Endothelial cell of umbilical vein (primary cell): ENCODE results near the gene NECTIN4. TPM values are rescaled to one million over a fixed set of nuclear protein-coding genes. Genes with fewer than 3 reads are reported as not detected.

ENCODE experiments used
- BruUV-seq: library from RNA; stranded (reverse); fragments of 400-500 nt; replicated peaks from 2 replicates; lab custom pipeline; 2021; lab: Mats Ljungman, UMichigan
- CTCF ChIA-PET: fragments of 300-600, 350-600 bp; sonication (Branson Sonifier 250); formaldehyde crosslinking; loops from one replicate; lab custom pipeline; 2021; ENCODE audit warnings: antibody characterized with exemption, inconsistent platforms; lab: Charles Lee
- POLR2A ChIA-PET: fragments of 300-600, 350-600 bp; sonication (Branson Sonifier 250); formaldehyde crosslinking; loops from one replicate; lab custom pipeline; 2021; ENCODE audit warnings: antibody characterized with exemption, inconsistent platforms; lab: Charles Lee
- DNase-seq: peaks from one replicate; pipeline ENCODE4 v3.0.0-alpha.2; 2011; ENCODE audit warnings: low read depth, low spot score
- FAIRE-seq: peaks from 2 replicates; lab custom pipeline; 2011; peaks lifted over from hg19 to GRCh38; lab: Jason Lieb, UNC
- H2AFZ ChIP-seq: 2 replicates; pipeline ENCODE4 v1.6.0; 2012; ENCODE audit warnings: low read depth, low read length, control low read depth, inconsistent platforms
- H3K27ac ChIP-seq: 2 replicates; pipeline ENCODE4 v1.5.1; 2011; ENCODE audit warnings: low read depth, mild to moderate bottlenecking, control low read depth, low read length, moderate library complexity; ENCODE audit not compliant: insufficient read depth
- H3K27me3 ChIP-seq, 2 experiments: 2 replicates each; pipeline versions ENCODE4 v1.6.0 to v1.6.1; 2011; ENCODE audit warnings: low read length in 2 of 2, mixed read lengths in 1 of 2; ENCODE audit not compliant: control insufficient read depth in 2 of 2, insufficient read depth in 2 of 2
- H3K36me3 ChIP-seq, 2 experiments: 2 replicates in 1 of 2; 3 replicates in 1 of 2; pipeline ENCODE4 v1.5.1; 2011; ENCODE audit warnings: low read length in 2 of 2, mild to moderate bottlenecking in 1 of 2, moderate library complexity in 1 of 2; ENCODE audit not compliant: control insufficient read depth in 2 of 2, insufficient read depth in 2 of 2; ENCODE audit errors: extremely low read depth in 1 of 2
- H3K4me1 ChIP-seq: 3 replicates; pipeline ENCODE4 v1.5.1; 2011; ENCODE audit warnings: mild to moderate bottlenecking, low read length; ENCODE audit not compliant: control insufficient read depth, insufficient read depth; ENCODE audit errors: extremely low read depth
- H3K4me2 ChIP-seq: 2 replicates; pipeline ENCODE4 v1.6.1; 2011; ENCODE audit warnings: low read length, control low read depth, mixed read lengths; ENCODE audit not compliant: insufficient read depth
- H3K4me3 ChIP-seq, 3 experiments: fragments of 200-600 bp in 1 of 3; sonication (generic), shearing (Covaris generic) in 1 of 3; replicated peaks in 1 of 3; 2 replicates each; pipeline ENCODE4 v1.5.1; 2011 to 2016; ENCODE audit warnings: control low read depth in 3 of 3, low read length in 3 of 3, mild to moderate bottlenecking in 2 of 3, inconsistent platforms in 1 of 3, low read depth in 1 of 3, moderate library complexity in 1 of 3; ENCODE audit not compliant: insufficient read depth in 1 of 3
- H3K79me2 ChIP-seq: 2 replicates; pipeline ENCODE4 v1.6.0; 2012; ENCODE audit warnings: low read length, inconsistent platforms; ENCODE audit not compliant: control insufficient read depth, insufficient read depth
- H3K9ac ChIP-seq: replicated peaks from 2 replicates; pipeline ENCODE3; 2011; ENCODE audit warnings: low read length, control low read depth; ENCODE audit not compliant: insufficient read depth; ENCODE audit errors: extremely low read depth
- H3K9me1 ChIP-seq: replicated peaks from 3 replicates; pipeline ENCODE4 v1.6.0; 2011; ENCODE audit warnings: mild to moderate bottlenecking, low read length; ENCODE audit not compliant: control insufficient read depth, insufficient read depth; ENCODE audit errors: extremely low read depth
- H3K9me3 ChIP-seq: replicated peaks from 2 replicates; pipeline ENCODE4 v1.5.1; 2012; ENCODE audit warnings: low read length, inconsistent platforms; ENCODE audit not compliant: control insufficient read depth, insufficient read depth
- H4K20me1 ChIP-seq: replicated peaks from 2 replicates; pipeline ENCODE3; 2011; ENCODE audit warnings: mild to moderate bottlenecking, low read length; ENCODE audit not compliant: control insufficient read depth, insufficient read depth; ENCODE audit errors: extremely low read depth
- CTCF ChIP-seq, 2 donors: IDR thresholded peaks; 1 replicate in 1 of 2; 2 replicates in 1 of 2; pipeline ENCODE4 v1.5.1; 2011; ENCODE audit warnings: low read length in 2 of 2, mild to moderate bottlenecking in 2 of 2, moderate library complexity in 2 of 2, control low read depth in 1 of 2, inconsistent platforms in 1 of 2, low read depth in 1 of 2; ENCODE audit not compliant: insufficient read depth in 1 of 2; ENCODE audit errors: extremely low read depth in 1 of 2
- FOS ChIP-seq: IDR thresholded peaks from 2 replicates; pipeline ENCODE4 v1.6.1; 2011; ENCODE audit warnings: mild to moderate bottlenecking, low read length, moderate library complexity, borderline replicate concordance; ENCODE audit not compliant: insufficient read depth
- GATA2 ChIP-seq: IDR thresholded peaks from 2 replicates; pipeline ENCODE4 v1.7.0; 2011; ENCODE audit warnings: low read depth, mild to moderate bottlenecking, moderate library complexity, mixed read lengths, low read length; ENCODE audit not compliant: insufficient read length, insufficient read depth
- JUN ChIP-seq: IDR thresholded peaks from 2 replicates; pipeline ENCODE4 v1.6.1; 2011; ENCODE audit warnings: borderline replicate concordance, low read depth; ENCODE audit not compliant: insufficient read length, insufficient read depth
- MAX ChIP-seq: IDR thresholded peaks from 2 replicates; pipeline ENCODE4 v1.6.1; 2011; ENCODE audit not compliant: insufficient read depth, insufficient read length
- MYC ChIP-seq: IDR thresholded peaks from one replicate; pipeline ENCODE4 v1.6.1; 2011; ENCODE audit warnings: mild to moderate bottlenecking, low read depth, low read length
- POLR2AphosphoS5 ChIP-seq: IDR thresholded peaks from 2 replicates; pipeline ENCODE4 v1.6.1; 2012; ENCODE audit warnings: low read depth, mild to moderate bottlenecking, control low read depth, low read length, moderate library complexity; ENCODE audit not compliant: insufficient read depth
- dilution Hi-C: fragments of 300-500 bp; cut with MboI; formaldehyde crosslinking; loops from one replicate; pipeline ENCODE4 v1.15.0; 2019; ENCODE audit warnings: low sequenced_read_pairs; ENCODE audit not compliant: extremely low pct_ligation_motif_present
- intact Hi-C: fragments of 100-400 bp; cut with micrococcal nuclease; formaldehyde crosslinking; loops from one replicate; pipeline ENCODE4 v1.10.0; 2022
- polyA plus RNA-seq, 4 experiments: library from polyadenylated mRNA; depleted of rRNA in 3 of 4; stranded (reverse) in 3 of 4; unstranded in 1 of 4; fragments of >200 nt; gene quantifications; 2 replicates each; pipeline versions ENCODE4 v1.2.1 to v1.2.3, GENCODE V29; 2011 to 2012; ENCODE audit warnings: missing spikeins in 1 of 4
- total RNA-seq: library from RNA; stranded (reverse); gene quantifications from 2 replicates; pipeline ENCODE4 v1.2.3, GENCODE V29; 2021

The NECTIN4 gene
- total and polyA plus RNA-seq, 2 donors (not counting 3 experiments of a cell fraction or from before 2014, with no cell fraction given): 0.15 to 0.58 TPM

GRCh38 chr1:161051219-161051618, 38.1 kb downstream of the NECTIN4 start:
- FAIRE-seq: no peak
- TF ChIP-seq JUN (no peak), MAX (no peak)
- H3K4me3 ChIP-seq: no peak overlapping the region
- H3K27me3 ChIP-seq: no peaks in the 10 kb centered on the region
- ChIA-PET CTCF (no interaction called here), POLR2A (no interaction called here)
- no TSS peak for BruUV-seq
- DNase-seq: no peak
- H3K79me2 ChIP-seq: no peaks in the 10 kb centered on the region
- no peaks in the 10 kb centered on the region for H3K9me1 ChIP-seq
- H3K4me1 ChIP-seq: peaks cover 5% of the 10 kb centered on the region
- intact Hi-C loops (loop anchor here (10.0 kb wide), 1 partner anchor 726 kb away; no protein-coding TSS in a partner anchor), dilution Hi-C loops (no loop called here)
- H2AFZ ChIP-seq: no peak overlapping the region
- no peak overlapping the region for H3K4me2 ChIP-seq
- no peaks in the 10 kb centered on the region for H3K36me3 ChIP-seq
- H3K9ac ChIP-seq: no peak overlapping the region
- H3K27ac ChIP-seq: no peak overlapping the region
- no peaks in the 10 kb centered on the region for H3K9me3 ChIP-seq
- H4K20me1 ChIP-seq: no peaks in the 10 kb centered on the region

- Histone ChIP-seq H4K20me1 (no peaks in the 10 kb centered on the region), H3K4me1 (peaks cover 9% of the 10 kb centered on the region), H3K27ac (no peak overlapping the region), H3K79me2 (peaks cover 11% of the 10 kb centered on the region), H3K4me3 (no peak overlapping the region), H3K27me3 (no peaks in the 10 kb centered on the region), H3K9me1 (no peaks in the 10 kb centered on the region), H3K9me3 (no peaks in the 10 kb centered on the region), H2AFZ (no peak overlapping the region), H3K36me3 (no peaks in the 10 kb centered on the region), H3K4me2 (no peak overlapping the region), H3K9ac (no peak overlapping the region)
- FAIRE-seq (no peak), DNase-seq (no peak)
- no TSS peak for BruUV-seq
- dilution Hi-C loops (no loop called here), intact Hi-C loops (no loop called here)
- ChIA-PET CTCF (no interaction called here), POLR2A (no interaction called here)
- TF ChIP-seq MYC: no peak
- TF ChIP-seq FOS: no peak
- TF ChIP-seq CTCF (IDR thresholded peaks at IDR 0.05; ENCODE audit: extremely low read depth in 1 of 2, insufficient read depth in 1 of 2, low read depth in 1 of 2, low read length in 2 of 2): no peak
- TF ChIP-seq POLR2AphosphoS5: no peak
- no peak for TF ChIP-seq GATA2
These were observed 40.2 kb downstream of the NECTIN4 start for GRCh38 chr1:161048949-161049722.
